MCF 10A (cell line): ENCODE measurements around the gene FKBP8. TPM values are rescaled to one million over a fixed set of nuclear protein-coding genes. Genes with fewer than 3 reads are reported as not detected.

ENCODE experiments used
- BruUV-seq: library from RNA; stranded (reverse); fragments of 400-500 nt; replicated peaks from 2 replicates; lab custom pipeline; 2021; lab: Mats Ljungman, UMichigan
- CTCF ChIA-PET: fragments of 300-600 bp; sonication (Branson Sonifier 250); formaldehyde crosslinking; extraction: SDS; loops from one replicate; lab custom pipeline; 2021; ENCODE audit warnings: antibody characterized with exemption, inconsistent platforms; lab: Yijun Ruan, JAX
- POLR2A ChIA-PET: fragments of 300-600, 350-650 bp; sonication (Branson Sonifier 250); formaldehyde crosslinking; extraction: SDS; loops from one replicate; lab custom pipeline; 2020; ENCODE audit warnings: antibody characterized with exemption, inconsistent platforms; lab: Yijun Ruan, JAX
- DNase-seq: peaks from one replicate; pipeline ENCODE4 v3.0.0-alpha.2; 2018; ENCODE audit not compliant: unreplicated experiment
- H3K27ac Mint-ChIP-seq: one replicate; pipeline ENCODE4 v1.8.0; 2022; ENCODE audit warnings: mild to moderate bottlenecking, low read depth, mixed read lengths; ENCODE audit not compliant: unreplicated experiment
- H3K27me3 Mint-ChIP-seq: one replicate; pipeline ENCODE4 v1.8.0; 2022; ENCODE audit warnings: mixed read lengths; ENCODE audit not compliant: insufficient read depth, unreplicated experiment
- H3K36me3 Mint-ChIP-seq: one replicate; pipeline ENCODE4 v1.8.0; 2022; ENCODE audit warnings: mild to moderate bottlenecking, moderate library complexity, mixed read lengths; ENCODE audit not compliant: insufficient read depth, unreplicated experiment
- H3K4me1 Mint-ChIP-seq: one replicate; pipeline ENCODE4 v1.8.0; 2022; ENCODE audit warnings: mixed read lengths; ENCODE audit not compliant: insufficient read depth, unreplicated experiment
- H3K4me3 Mint-ChIP-seq: one replicate; pipeline ENCODE4 v1.8.0; 2022; ENCODE audit warnings: mild to moderate bottlenecking, moderate library complexity, mixed read lengths; ENCODE audit not compliant: unreplicated experiment
- H3K9me3 Mint-ChIP-seq: one replicate; pipeline ENCODE4 v1.8.0; 2022; ENCODE audit warnings: mixed read lengths; ENCODE audit not compliant: unreplicated experiment
- intact Hi-C: fragments of 100-400 bp; cut with micrococcal nuclease; formaldehyde crosslinking; loops from 2 replicates; pipeline ENCODE4 v1.14.1; 2022
- total RNA-seq: library from RNA; stranded (reverse); gene quantifications from 2 replicates; pipeline ENCODE4 v1.2.3, GENCODE V29; 2022
- TF ChIP-seq, protein P1 (sequence below): fragments of 200-600 bp; IDR thresholded peaks from one replicate; pipeline ENCODE4 v1.8.0; 2022; ENCODE audit warnings: antibody characterized with exemption, mild to moderate bottlenecking; ENCODE audit not compliant: unreplicated experiment

Gene FKBP8
- total RNA-seq, 1 experiment from 2014 or later: 154 TPM

GRCh38 chr19:18513868-18514267 lies 29.5 kb downstream of the FKBP8 start:
- intact Hi-C loops: no loop called here
- TF ChIP-seq, protein P1, sequence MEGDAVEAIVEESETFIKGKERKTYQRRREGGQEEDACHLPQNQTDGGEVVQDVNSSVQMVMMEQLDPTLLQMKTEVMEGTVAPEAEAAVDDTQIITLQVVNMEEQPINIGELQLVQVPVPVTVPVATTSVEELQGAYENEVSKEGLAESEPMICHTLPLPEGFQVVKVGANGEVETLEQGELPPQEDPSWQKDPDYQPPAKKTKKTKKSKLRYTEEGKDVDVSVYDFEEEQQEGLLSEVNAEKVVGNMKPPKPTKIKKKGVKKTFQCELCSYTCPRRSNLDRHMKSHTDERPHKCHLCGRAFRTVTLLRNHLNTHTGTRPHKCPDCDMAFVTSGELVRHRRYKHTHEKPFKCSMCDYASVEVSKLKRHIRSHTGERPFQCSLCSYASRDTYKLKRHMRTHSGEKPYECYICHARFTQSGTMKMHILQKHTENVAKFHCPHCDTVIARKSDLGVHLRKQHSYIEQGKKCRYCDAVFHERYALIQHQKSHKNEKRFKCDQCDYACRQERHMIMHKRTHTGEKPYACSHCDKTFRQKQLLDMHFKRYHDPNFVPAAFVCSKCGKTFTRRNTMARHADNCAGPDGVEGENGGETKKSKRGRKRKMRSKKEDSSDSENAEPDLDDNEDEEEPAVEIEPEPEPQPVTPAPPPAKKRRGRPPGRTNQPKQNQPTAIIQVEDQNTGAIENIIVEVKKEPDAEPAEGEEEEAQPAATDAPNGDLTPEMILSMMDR: no peak
- POLR2A ChIA-PET: no interaction called here
- Mint-ChIP-seq H3K4me3 (no peak overlapping the region), H3K27ac (no peak overlapping the region), H3K4me1 (peaks cover 27% of the 10 kb centered on the region), H3K9me3 (no peaks in the 10 kb centered on the region), H3K36me3 (peaks cover 23% of the 10 kb centered on the region), H3K27me3 (no peaks in the 10 kb centered on the region)
- BruUV-seq: no TSS peak
- no peak for DNase-seq
- CTCF ChIA-PET: interaction anchor here (0.6 to 1.3 kb wide), 2 partner anchors 33 to 180 kb away, joined by 3 to 4 read pairs; no protein-coding TSS in a partner anchor

DNA sequence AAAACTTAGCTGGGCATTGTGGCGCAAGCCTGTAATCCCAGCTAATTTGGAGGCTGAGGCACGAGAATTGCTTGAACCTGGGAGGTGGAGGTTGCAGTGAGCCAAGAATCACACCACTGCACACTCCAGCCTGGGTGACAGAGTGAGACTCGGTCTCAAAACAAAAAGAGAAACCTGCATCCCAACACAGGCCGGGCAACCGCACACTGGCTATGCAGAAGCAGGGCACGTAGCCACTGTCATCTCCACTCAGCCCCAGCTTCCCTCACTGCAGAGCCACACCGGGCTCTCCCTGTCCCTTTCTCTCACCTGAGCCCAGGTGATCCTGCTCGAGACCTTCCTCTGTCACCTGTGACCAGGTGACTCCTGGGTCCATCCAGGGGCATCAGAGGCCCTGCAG lies 33.2 kb downstream of the FKBP8 start:
- TF ChIP-seq, protein P1: no peak
- POLR2A ChIA-PET: interaction anchor here (0.6 to 1.6 kb wide), 4 partner anchors 8 to 80 kb away, joined by 3 to 5 read pairs (median 4); no protein-coding TSS in a partner anchor
- DNase-seq: no peak
- no TSS peak for BruUV-seq
- H3K36me3 Mint-ChIP-seq: peaks cover 23% of the 10 kb centered on the region
- H3K4me3 Mint-ChIP-seq: no peak overlapping the region
- no peak overlapping the region for H3K27ac Mint-ChIP-seq
- H3K9me3 Mint-ChIP-seq: no peaks in the 10 kb centered on the region
- peaks cover 41% of the 10 kb centered on the region for H3K4me1 Mint-ChIP-seq
- CTCF ChIA-PET: interaction anchor here (0.5 to 1.8 kb wide), 4 partner anchors 10 to 150 kb away, joined by 3 to 8 read pairs (median 6); partner anchors contain the start of gene KXD1
- intact Hi-C loops: no loop called here
- H3K27me3 Mint-ChIP-seq: no peaks in the 10 kb centered on the region

GRCh38 chr19:18508585-18508984 lies 34.8 kb downstream of the FKBP8 start:
- intact Hi-C loops: no loop called here
- Mint-ChIP-seq H3K4me3 (no peak overlapping the region), H3K27me3 (no peaks in the 10 kb centered on the region), H3K4me1 (peaks cover 39% of the 10 kb centered on the region), H3K36me3 (peaks cover 20% of the 10 kb centered on the region), H3K9me3 (no peaks in the 10 kb centered on the region), H3K27ac (no peak overlapping the region)
- no peak for DNase-seq
- CTCF ChIA-PET: interaction anchor here (1.2 to 3.1 kb wide), 3 partner anchors 9 to 58 kb away, joined by 3 to 12 read pairs (median 7); no protein-coding TSS in a partner anchor
- no TSS peak for BruUV-seq
- POLR2A ChIA-PET: interaction anchor here (1.3 to 1.6 kb wide), 2 partner anchors 11 to 12 kb away, joined by 3 to 4 read pairs; no protein-coding TSS in a partner anchor
- TF ChIP-seq, protein P1: no peak

DNA sequence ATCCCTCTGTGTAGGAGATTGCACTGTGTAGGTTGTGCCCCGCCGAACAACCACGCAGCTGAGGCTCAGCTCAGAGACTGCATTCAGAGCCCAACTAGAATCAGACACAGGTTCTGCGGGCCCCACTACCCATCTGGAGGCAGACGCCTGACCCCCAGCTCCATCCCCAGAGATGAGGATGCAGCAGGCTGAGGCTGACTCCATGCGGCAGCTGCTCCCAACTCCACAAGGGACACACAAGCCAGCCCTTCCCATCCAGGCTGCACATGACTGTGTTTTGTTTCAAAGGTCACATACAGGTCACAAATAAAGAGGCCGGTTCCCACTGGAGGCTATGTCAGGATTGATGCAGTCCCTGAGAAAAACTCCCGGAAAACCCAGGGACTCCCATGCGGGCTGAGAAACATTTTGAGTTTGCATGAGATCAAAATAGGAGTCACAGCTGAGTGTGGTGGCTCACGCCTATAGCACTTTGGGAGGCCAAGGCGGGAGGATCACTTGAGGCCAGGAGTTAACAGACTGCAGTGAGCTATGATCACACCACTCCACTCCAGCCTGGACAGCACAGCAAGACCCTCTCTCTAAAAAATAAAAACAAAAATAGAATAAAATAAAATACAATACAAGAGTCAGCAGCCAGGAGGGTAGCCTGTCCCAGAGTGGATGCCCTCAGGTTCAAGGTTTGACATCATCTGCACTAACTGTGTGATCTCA lies 35.5 kb downstream of the FKBP8 start:
- H3K4me3 Mint-ChIP-seq: no peak overlapping the region
- H3K27me3 Mint-ChIP-seq: no peaks in the 10 kb centered on the region
- TF ChIP-seq, protein P1: no peak
- ChIA-PET CTCF (interaction anchor here (0.5 to 3.1 kb wide), 4 partner anchors 10 to 64 kb away, joined by 3 to 12 read pairs (median 5); partner anchors contain the start of gene UBA52), POLR2A (interaction anchor here (1.1 to 1.5 kb wide), 5 partner anchors 11 to 64 kb away, joined by 3 to 8 read pairs (median 4); partner anchors contain the start of gene UBA52)
- DNase-seq: no peak
- intact Hi-C loops: no loop called here
- H3K9me3 Mint-ChIP-seq: no peaks in the 10 kb centered on the region
- H3K27ac Mint-ChIP-seq: peak overlapping the region; percentile 74
- no TSS peak for BruUV-seq
- peaks cover 19% of the 10 kb centered on the region for H3K36me3 Mint-ChIP-seq
- peaks cover 32% of the 10 kb centered on the region for H3K4me1 Mint-ChIP-seq
